ENCODE data around the gene AKAP6.
"Not testable (repeated sequence)": the region's sequence is repeated elsewhere in the genome, so short reads cannot be mapped to it uniquely, and the experiment has no call there.

The AKAP6 gene

DNA sequence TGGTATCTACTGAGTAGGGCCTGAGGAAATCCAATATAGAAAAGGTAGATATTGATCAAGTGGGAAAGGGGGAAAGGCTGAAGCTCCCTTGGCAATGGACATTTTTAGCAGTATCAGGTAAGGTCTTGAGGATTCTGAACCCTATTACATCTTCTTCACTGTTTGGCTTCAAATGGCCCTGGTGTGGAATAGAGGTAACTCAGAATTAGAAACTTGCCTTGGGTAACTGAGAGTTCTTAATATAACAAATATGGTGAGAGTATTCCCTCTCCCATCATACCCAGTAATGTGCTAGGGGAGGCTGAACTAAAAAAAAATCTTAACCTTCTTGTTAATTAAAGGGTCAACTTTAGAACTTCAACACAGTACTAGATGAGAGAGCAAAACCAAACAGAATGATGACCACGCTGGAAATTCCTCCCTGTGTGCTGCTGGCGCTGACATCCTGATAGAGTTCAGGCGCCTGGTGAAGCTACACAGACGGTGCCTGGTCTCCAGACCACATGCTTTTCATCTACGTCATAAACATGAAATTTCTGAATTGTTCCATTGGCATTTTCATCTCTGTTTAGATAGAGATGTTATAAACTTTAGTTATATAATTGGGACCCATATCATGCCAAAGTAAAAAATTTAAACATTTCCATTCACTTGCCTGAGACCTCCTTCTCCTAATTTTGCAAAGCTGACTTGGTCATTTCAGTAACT is 128.3 kb downstream of the AKAP6 start:
- peaks cover 6% of the 10 kb centered on the region for H3K36me3 Mint-ChIP-seq
- no peaks in the 10 kb centered on the region for H3K4me1 Mint-ChIP-seq
- no peak overlapping the region for H3K27ac Mint-ChIP-seq

GRCh38 chr14:32458720-32459119 is 129.6 kb downstream of the AKAP6 start:
- Mint-ChIP-seq H3K27me3 (peaks cover 48% of the 10 kb centered on the region), H3K9me3 (peaks cover 21% of the 10 kb centered on the region), H3K27ac (no peak overlapping the region), H3K36me3 (peaks cover 11% of the 10 kb centered on the region), H3K4me3 (no peak overlapping the region), H3K4me1 (no peaks in the 10 kb centered on the region)
- ATAC-seq = no peak

More for the DNA sequence above, 128.3 kb downstream of the AKAP6 start:
- H3K9me3 Mint-ChIP-seq = peaks cover 11% of the 10 kb centered on the region
- peaks cover 38% of the 10 kb centered on the region for H3K27me3 Mint-ChIP-seq
- ATAC-seq = no peak
- H3K4me3 Mint-ChIP-seq = no peak overlapping the region

- Mint-ChIP-seq H3K27ac (no peak overlapping the region), H3K27me3 (peaks cover 42% of the 10 kb centered on the region), H3K4me1 (no peaks in the 10 kb centered on the region), H3K4me3 (no peak overlapping the region), H3K9me3 (peaks cover 24% of the 10 kb centered on the region), H3K36me3 (peaks cover 11% of the 10 kb centered on the region)
- no peak for ATAC-seq
Observed at GRCh38 chr14:32460267-32460666, 131.2 kb downstream of the AKAP6 start.

DNA sequence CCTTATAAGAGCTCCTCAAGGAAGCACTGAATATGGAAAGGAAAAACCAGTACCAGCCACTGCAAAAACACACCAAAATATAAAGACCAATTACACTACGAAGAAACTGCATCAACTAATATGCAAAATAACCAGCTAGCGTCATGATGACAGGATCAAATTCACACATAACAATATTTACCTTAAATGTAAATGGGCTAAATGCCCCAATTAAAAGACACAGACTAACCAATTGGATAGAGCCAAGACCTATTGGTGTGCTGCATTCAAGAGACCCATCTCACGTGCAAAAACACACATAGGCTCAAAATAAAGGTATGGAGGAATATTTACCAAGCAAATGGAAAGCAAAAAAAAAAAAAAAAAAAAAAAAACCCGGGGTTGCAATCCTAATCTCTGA is 133.5 kb downstream of the AKAP6 start:
- ATAC-seq, H3K4me3 Mint-ChIP-seq, H3K4me1 Mint-ChIP-seq, H3K27ac Mint-ChIP-seq: not testable (repeated sequence)
- Mint-ChIP-seq H3K36me3 (peaks cover 11% of the 10 kb centered on the region), H3K9me3 (peaks cover 28% of the 10 kb centered on the region), H3K27me3 (peaks cover 33% of the 10 kb centered on the region)

- peaks cover 8% of the 10 kb centered on the region for H3K27me3 Mint-ChIP-seq
Observed at GRCh38 chr14:32468955-32469354, 139.9 kb downstream of the AKAP6 start.

GRCh38 chr14:32469388-32470160 is 140.5 kb downstream of the AKAP6 start:
- no peaks in the 10 kb centered on the region for H3K36me3 Mint-ChIP-seq
- H3K27me3 Mint-ChIP-seq = peaks cover 8% of the 10 kb centered on the region
- no peaks in the 10 kb centered on the region for H3K4me1 Mint-ChIP-seq
- no peak overlapping the region for H3K27ac Mint-ChIP-seq
- peaks cover 8% of the 10 kb centered on the region for H3K9me3 Mint-ChIP-seq
- ATAC-seq = no peak
- H3K4me3 Mint-ChIP-seq = no peak overlapping the region

More at GRCh38 chr14:32468955-32469354, 139.9 kb downstream of the AKAP6 start:
- no peak overlapping the region for H3K27ac Mint-ChIP-seq
- ATAC-seq = no peak
- H3K9me3 Mint-ChIP-seq = peaks cover 10% of the 10 kb centered on the region
- H3K4me1 Mint-ChIP-seq = no peaks in the 10 kb centered on the region
- H3K36me3 Mint-ChIP-seq = no peaks in the 10 kb centered on the region
- no peak overlapping the region for H3K4me3 Mint-ChIP-seq

DNA sequence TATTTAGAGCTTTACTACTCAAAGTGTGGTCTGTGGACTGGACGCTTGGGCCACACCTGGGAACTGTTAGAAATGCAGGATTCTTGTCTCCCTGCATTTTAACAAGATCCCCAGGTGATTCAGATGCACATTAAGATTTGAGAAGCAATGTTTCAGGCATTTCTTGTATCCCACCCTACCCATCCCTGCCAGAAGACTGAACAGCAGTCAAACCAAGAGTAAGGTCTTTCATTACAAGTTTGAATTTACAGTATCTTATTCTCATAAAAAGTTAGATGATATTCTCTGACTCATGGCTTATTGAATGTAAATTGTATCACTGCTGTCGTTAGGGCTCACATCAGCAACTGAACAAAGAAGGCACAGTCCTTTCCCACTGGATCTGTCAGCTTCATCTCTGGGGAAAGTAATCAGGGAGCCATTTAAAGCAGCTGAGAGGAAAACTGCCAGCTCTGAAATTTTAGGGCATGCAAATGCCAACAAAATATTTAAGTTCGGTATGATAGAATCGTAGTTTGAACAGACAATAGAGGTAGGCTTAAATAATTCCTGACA is 141.1 kb downstream of the AKAP6 start:
- Mint-ChIP-seq H3K4me3 (no peak overlapping the region), H3K27me3 (peaks cover 8% of the 10 kb centered on the region), H3K27ac (no peak overlapping the region), H3K9me3 (peaks cover 5% of the 10 kb centered on the region), H3K4me1 (no peaks in the 10 kb centered on the region), H3K36me3 (no peaks in the 10 kb centered on the region)
- ATAC-seq = no peak

DNA sequence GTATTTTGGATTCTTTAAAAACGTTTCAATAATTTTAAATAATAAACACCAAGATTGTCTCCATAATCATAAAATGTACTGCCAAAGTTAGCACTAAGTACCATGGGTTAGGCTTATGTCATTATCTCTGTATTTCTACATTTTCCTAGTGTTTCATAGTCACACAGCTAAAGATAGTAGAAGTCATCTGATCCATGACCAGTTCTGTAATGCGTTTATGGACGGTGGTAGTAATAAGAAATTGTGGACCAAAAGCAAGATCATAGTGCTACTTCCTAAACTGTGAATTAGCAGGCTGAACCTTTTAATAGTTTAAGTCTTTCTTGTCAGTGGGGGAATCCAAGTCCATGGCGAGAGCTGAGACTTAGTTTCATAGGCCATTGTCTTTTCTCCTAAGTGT is 142.1 kb downstream of the AKAP6 start:
- H3K4me3 Mint-ChIP-seq = no peak overlapping the region
- H3K9me3 Mint-ChIP-seq = no peaks in the 10 kb centered on the region
- no peak for ATAC-seq
- H3K36me3 Mint-ChIP-seq = no peaks in the 10 kb centered on the region
- no peak overlapping the region for H3K27ac Mint-ChIP-seq
- no peaks in the 10 kb centered on the region for H3K4me1 Mint-ChIP-seq
- peaks cover 8% of the 10 kb centered on the region for H3K27me3 Mint-ChIP-seq

DNA sequence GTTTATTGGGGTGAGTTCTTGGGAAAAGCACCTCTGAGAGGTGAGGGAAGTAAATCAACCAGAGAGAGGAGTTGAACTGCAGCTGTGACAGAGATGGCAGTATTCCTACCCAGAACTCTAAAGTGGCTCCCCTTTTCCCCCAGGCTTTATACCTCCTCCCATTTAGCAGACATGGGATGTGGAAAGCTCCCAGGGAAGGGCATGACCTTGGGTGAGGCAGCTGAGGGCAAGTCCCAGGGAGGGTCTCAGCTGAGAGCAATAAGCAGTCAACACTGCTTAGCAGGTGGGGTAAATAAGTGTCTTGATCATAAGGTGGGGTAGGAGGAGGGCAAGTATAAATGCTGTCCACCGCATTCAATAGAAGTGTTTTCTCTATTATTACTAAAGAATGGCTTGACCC is 143.0 kb downstream of the AKAP6 start:
- peak; percentile 22 for ATAC-seq
- Mint-ChIP-seq H3K4me3 (no peak overlapping the region), H3K36me3 (no peaks in the 10 kb centered on the region), H3K9me3 (no peaks in the 10 kb centered on the region), H3K27me3 (peaks cover 8% of the 10 kb centered on the region), H3K27ac (no peak overlapping the region), H3K4me1 (no peaks in the 10 kb centered on the region)

- Mint-ChIP-seq H3K36me3 (no peaks in the 10 kb centered on the region), H3K4me3 (no peak overlapping the region), H3K27me3 (peaks cover 8% of the 10 kb centered on the region), H3K27ac (no peak overlapping the region), H3K4me1 (no peaks in the 10 kb centered on the region), H3K9me3 (no peaks in the 10 kb centered on the region)
- no peak for ATAC-seq
Observed at GRCh38 chr14:32472512-32473463, 143.7 kb downstream of the AKAP6 start.

DNA sequence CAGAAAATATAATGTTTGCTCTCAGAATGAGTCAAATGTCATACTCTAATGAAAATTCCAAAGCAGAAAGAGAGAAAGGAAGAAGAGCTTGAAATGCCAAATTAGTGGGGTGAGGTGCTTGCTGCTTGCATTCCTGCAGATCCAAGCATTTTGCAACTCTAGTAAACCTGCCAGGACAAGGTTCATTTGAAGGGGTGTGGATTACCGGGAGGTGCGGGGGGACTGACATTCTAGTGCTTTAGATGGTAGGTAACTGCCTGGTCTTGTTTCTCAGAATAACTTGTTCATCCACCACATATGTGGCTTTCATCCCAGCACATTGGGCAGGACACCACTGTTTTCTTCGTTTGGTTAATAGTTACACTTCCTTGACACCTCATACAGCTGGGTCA is 144.4 kb downstream of the AKAP6 start:
- H3K27me3 Mint-ChIP-seq = peaks cover 8% of the 10 kb centered on the region
- no peak overlapping the region for H3K4me3 Mint-ChIP-seq
- H3K9me3 Mint-ChIP-seq = no peaks in the 10 kb centered on the region
- no peaks in the 10 kb centered on the region for H3K36me3 Mint-ChIP-seq
- ATAC-seq = no peak
- no peak overlapping the region for H3K27ac Mint-ChIP-seq
- H3K4me1 Mint-ChIP-seq = no peaks in the 10 kb centered on the region

DNA sequence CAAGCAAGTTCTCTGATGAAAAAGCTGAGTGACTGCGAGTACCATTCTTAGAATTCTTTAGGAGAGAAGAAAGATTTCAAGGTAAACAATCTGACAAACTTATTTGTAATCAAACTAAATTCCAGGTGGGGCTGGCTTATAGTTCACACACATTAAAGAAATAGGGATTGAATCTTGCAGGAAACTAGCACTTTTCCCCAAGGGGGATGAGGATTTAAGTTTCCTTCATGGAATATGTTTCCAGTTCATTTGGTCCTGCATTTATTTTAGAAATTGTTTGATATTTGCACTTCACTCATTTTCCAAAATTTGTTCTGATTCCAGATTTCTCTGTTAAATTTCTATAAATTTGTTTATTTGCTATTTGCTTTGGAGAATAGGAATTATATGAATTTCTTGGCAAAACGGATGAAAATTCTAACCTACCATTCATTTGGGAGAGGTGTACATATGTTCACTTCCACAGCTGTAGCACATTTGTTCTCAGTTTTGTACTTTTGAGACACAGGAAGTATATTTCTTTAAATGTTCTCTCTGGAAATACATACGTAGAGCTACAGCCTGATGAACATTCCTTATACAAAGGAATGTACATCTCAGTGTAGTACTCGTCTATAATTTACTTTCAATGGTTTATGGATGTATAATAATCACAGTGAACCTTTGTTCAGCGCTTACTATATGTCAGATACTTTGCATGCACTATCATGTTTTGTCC is 145.5 kb downstream of the AKAP6 start:
- H3K9me3 Mint-ChIP-seq = no peaks in the 10 kb centered on the region
- peaks cover 8% of the 10 kb centered on the region for H3K27me3 Mint-ChIP-seq
- H3K27ac Mint-ChIP-seq = no peak overlapping the region
- no peak for ATAC-seq
- H3K4me1 Mint-ChIP-seq = no peaks in the 10 kb centered on the region
- no peaks in the 10 kb centered on the region for H3K36me3 Mint-ChIP-seq
- H3K4me3 Mint-ChIP-seq = no peak overlapping the region

DNA sequence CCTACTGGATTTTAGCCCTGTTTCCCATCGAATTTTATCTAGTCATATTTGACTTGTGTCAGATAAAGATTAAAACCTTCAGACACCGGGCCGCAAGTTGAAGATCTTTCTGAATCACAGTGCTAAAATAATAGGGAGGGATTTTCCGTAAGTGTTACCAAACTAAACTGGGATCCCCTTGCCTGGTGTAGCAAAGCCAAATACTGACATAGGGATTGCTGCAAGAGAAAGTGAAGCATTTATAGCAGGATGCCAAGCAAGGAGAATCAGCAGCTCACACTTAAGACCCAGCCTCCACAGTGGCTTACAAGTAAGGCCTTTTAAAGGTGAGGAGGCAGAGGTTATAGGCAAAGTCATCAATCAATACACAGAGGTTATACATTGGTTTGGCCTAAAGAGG is 147.4 kb downstream of the AKAP6 start:
- Mint-ChIP-seq H3K27me3 (peaks cover 7% of the 10 kb centered on the region), H3K4me1 (no peaks in the 10 kb centered on the region), H3K9me3 (no peaks in the 10 kb centered on the region), H3K4me3 (no peak overlapping the region), H3K27ac (no peak overlapping the region), H3K36me3 (no peaks in the 10 kb centered on the region)
- ATAC-seq = no peak

DNA sequence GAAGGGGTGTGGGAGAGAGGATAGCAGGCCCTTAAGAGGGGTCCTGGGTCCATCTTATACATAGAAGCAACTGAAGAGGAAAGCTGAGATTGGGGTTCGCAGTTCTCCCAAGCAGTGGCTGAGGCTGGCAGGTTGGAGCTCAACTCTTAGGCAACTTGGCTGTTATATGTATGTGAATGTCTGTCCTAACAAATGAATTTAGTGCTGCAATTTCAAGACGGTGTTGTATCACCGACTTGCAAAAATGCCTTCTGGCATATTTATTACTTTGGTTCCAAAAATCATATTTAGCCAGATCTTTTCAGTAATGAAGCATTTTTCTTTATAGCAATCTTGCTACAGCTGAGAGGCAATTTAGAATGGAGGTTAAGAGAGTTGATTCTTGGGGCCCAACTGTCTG is 148.3 kb downstream of the AKAP6 start:
- Mint-ChIP-seq H3K27ac (no peak overlapping the region), H3K9me3 (no peaks in the 10 kb centered on the region), H3K36me3 (no peaks in the 10 kb centered on the region), H3K4me3 (no peak overlapping the region), H3K27me3 (no peaks in the 10 kb centered on the region), H3K4me1 (no peaks in the 10 kb centered on the region)
- no peak for ATAC-seq
